Omental fat pad (tissue), 4 donors: ENCODE results near the gene FANCI. TPM values are rescaled to one million over a fixed set of nuclear protein-coding genes. Genes with fewer than 3 reads are reported as not detected.
"Not testable (repeated sequence)": the region's sequence is repeated elsewhere in the genome, so short reads cannot be mapped to it uniquely, and the experiment has no call there.

Source experiments
- ATAC-seq: fragments of 150-250 bp; one replicate; pipeline ENCODE4 v1.9.1; 2016; ENCODE audit warnings: mild to moderate bottlenecking, moderate library complexity; ENCODE audit not compliant: low FRiP score
- DNase-seq: peaks from one replicate; pipeline ENCODE4 v3.0.0-alpha.2; 2019; ENCODE audit warnings: low spot score
- total RNA-seq, 4 donors: library from RNA; depleted of rRNA; stranded (reverse); fragments of >200 nt; gene quantifications; one replicate each; pipeline ENCODE4 v1.1.0, GENCODE V29; 2016
- TF ChIP-seq, protein P1 (sequence below), 3 donors: fragments of 450-650 bp; IDR thresholded peaks; one replicate each; pipeline ENCODE4 v1.5.1; 2016 to 2017; ENCODE audit warnings: antibody characterized with exemption in 3 of 3, mild to moderate bottlenecking in 3 of 3, moderate library complexity in 2 of 3

The FANCI gene
- total RNA-seq, 4 donors from 2014 or later: 3.3 to 6.6 (median 4.2) TPM

DNA sequence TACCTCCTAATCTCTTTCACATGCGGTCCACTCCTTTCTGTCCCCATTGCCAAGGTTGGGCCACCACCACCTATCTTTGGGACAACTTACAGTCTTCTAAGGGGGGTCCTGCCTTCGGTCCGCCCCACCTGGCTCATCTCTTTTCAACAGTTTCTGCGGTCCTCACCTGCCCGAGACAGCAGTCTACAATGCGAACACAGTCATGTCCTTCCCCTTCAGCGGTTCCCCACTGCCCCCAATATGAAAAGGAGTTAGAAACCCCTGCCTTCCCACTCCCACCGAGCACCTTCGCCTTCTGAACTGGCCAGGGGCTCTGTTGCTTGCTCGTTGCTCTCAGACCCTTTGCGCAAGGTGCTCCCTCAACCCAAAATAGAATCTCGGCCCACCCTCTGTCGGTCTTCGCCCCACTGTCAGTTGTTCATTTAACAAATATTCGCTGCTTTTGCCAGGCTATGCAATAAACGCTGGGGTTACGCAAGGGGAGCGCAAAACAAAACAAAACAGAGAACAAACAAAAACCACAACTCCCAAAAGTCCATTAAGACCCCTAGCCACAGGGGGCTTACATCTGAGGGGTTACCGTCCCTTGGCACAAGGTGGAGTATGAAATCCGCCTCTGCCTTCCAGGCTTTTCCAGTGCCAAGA lies 611 bp upstream of the FANCI start:
- ATAC-seq (peak; percentile 53), DNase-seq (peak; percentile 33)
- TF ChIP-seq, protein P1, sequence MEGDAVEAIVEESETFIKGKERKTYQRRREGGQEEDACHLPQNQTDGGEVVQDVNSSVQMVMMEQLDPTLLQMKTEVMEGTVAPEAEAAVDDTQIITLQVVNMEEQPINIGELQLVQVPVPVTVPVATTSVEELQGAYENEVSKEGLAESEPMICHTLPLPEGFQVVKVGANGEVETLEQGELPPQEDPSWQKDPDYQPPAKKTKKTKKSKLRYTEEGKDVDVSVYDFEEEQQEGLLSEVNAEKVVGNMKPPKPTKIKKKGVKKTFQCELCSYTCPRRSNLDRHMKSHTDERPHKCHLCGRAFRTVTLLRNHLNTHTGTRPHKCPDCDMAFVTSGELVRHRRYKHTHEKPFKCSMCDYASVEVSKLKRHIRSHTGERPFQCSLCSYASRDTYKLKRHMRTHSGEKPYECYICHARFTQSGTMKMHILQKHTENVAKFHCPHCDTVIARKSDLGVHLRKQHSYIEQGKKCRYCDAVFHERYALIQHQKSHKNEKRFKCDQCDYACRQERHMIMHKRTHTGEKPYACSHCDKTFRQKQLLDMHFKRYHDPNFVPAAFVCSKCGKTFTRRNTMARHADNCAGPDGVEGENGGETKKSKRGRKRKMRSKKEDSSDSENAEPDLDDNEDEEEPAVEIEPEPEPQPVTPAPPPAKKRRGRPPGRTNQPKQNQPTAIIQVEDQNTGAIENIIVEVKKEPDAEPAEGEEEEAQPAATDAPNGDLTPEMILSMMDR (IDR thresholded peaks at IDR 0.05): no peak

DNA sequence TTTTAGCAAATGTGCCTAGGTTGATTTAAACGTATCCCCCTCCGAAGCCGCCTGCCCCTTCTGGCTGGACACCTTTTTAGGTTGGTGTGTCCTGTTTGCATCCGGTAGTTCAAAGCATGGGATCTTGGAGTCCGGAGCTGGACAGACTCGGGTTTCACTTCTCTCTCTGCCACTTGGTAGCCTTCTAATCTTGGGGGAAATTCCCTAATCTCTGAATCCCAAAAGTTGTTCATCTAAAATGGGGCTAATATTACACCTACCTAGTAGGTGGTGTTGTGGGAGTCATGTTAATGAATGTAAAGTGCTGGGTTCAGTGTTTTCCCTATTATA lies 760 bp downstream of the FANCI start:
- TF ChIP-seq, protein P1 (IDR thresholded peaks at IDR 0.05): no peak

DNA sequence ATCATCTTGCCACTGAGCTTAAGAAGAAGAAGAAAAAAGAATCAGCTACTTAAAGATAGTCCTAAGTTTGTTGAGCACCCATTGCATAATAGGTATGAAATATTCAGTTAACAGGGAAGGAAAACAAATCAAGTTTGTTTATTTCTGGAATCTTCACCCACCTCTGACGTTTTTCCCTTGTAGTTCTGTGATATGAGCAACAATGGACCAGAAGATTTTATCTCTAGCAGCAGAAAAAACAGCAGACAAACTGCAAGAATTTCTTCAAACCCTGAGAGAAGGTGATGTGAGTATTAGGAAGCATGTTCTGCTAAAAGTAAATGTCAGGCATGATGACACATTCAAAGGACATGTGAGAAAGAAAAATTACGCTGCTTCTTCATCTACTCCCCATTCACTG lies 3.7 kb downstream of the FANCI start:
- ATAC-seq (no peak), DNase-seq (no peak)
- TF ChIP-seq, protein P1 (IDR thresholded peaks at IDR 0.05): no peak

More for the DNA sequence above, 760 bp downstream of the FANCI start:
- DNase-seq (no peak), ATAC-seq (no peak)

DNA sequence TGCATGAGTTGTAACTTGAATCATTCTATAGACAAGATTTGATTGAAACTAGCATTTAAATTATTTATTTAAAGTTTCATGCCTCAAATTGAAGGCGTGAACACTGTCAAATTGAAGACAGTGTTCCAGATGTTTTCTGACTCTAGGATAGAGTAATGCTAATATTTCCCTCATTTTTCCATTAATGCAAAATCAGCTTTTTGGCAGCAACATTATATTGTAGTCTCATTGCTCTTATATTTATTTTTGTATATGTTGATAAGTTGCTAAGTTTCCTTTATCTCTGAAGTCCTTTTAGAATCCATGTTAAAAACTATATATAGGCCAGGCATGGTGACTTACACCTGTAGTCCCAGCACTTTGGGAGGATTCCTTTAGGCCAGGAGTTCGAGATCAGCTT lies 4.8 kb downstream of the FANCI start:
- TF ChIP-seq, protein P1 (IDR thresholded peaks at IDR 0.05): no peak
- DNase-seq: no peak
- no peak for ATAC-seq

DNA sequence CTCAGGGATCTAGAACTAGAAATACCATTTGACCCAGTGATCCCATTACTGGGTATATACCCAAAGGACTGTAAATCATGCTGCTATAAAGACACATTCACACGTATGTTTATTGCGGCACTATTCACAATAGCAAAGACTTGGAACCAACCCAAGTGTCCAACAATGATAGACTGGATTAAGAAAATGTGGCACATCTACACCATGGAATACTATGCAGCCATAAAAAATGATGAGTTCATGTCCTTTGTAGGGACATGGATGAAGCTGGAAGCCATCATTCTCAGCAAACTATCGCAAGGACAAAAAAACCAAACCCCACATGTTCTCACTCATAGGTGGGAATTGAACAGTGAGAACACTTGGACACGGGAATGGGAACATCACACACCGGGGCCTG lies 6.4 kb downstream of the FANCI start:
- not testable (repeated sequence) for ATAC-seq, DNase-seq

DNA sequence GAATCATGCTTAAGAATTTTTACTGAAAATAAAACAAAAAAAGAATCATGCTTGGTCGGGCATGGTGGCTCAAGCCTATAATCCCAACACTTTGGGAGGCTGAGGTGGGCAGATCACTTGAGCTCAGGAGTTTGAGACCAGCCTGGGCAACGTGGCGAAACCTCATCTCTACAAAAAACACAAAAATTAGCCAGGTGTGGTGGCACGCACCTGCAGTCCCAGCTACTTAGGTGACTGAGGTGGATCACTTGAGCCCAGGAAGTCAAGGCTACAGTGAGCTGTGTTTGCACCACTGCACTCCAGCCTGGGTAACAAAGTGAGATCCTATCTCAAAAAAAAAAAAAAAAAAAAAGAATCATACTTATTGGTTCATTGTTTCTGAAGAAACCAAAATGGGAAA lies 33.5 kb downstream of the FANCI start:
- ATAC-seq, DNase-seq: not testable (repeated sequence)

DNA sequence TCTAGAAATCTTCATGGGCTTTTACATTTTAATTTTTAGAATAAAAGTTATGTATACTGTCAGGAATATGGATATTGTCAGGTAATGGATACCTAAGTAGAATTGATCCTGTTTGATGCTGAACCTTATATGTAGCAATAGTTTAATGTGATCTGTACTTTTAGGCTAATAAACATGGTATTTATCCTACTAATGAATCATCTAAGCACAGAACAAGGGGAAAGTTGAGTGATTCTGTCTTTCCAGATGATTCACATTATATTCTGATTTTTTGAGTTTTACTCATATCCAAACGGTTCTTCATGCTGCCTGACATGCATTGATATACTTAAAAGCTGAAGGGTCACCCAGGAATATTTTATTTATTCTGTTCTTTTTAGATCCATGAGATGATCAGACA lies 34.5 kb downstream of the FANCI start:
- DNase-seq (no peak), ATAC-seq (no peak)
- TF ChIP-seq, protein P1 (IDR thresholded peaks at IDR 0.05): no peak

DNA sequence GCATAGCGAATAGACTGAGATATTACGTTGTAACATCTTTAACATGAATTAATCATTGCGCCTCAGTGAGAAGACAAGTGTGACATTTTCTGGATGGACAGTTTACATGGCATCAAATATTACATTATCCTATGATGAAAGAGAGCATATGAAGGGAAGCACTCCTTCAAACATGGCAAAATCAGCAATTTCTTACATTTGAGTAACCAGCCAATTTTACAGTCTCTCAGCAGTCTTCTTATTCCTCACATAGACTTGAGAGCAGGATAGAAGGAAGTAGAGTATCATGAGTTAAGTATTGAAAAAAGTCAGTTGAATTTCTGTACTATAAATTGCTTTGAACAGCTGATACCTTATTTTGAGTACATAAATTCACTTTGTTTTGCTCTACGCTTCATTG lies 38.9 kb downstream of the FANCI start:
- ATAC-seq: no peak
- TF ChIP-seq, protein P1 (IDR thresholded peaks at IDR 0.05): no peak

More for the DNA sequence above, 38.9 kb downstream of the FANCI start:
- DNase-seq: no peak
